Measurements from ENCODE around the gene RB1.

Gene RB1

GRCh38 chr13:48502601-48503319 is 199.2 kb downstream of the RB1 start:
- DNase-seq, result no peak

GRCh38 chr13:48504606-48505005 is 201.1 kb downstream of the RB1 start:
- DNase-seq, result no peak

DNA sequence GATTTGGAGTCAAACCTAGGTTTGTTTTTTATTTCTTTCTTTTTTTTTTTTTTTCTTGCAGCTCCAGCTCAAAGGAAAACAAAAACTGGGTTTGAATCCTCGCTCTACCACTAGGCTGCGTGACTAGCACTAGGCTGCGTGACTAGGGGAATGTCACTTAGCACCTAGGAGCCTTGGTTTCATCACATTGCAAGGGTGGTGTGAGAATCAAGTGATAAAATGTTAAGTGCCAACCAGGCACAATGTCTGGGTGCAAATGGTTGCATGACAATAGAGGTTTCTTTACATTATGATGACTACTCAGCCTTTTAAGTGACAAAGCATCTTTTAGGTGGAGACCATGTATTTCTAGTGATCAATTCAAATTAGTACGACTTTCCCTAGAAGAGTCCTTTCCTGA is 201.5 kb downstream of the RB1 start:
- DNase-seq, result no peak

DNA sequence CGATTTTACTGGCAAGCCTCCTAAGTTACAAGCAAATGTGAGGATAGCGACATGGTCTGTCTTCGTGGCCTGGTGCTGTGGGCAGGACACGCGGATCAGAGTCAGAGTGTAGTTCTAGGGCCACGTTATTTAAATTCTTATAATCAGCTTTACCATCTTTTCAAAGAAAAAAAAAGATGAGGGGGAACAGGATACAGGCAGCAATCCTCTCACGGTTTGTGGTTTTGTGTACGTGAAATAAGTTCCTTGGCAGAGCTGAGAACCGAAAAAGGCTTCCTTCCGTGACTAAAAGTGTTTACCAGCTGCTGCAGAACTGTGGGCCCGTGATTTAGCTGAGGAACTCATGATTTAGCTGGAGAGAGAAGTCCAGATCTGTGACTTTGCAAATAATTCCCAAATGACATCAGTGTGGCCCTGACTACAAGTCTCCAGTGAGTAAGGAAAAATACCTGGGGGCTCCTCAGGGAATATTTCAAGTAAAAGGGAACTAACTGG is 202.1 kb downstream of the RB1 start:
- DNase-seq, result peak in 1 of 2 experiments; percentile 38

DNA sequence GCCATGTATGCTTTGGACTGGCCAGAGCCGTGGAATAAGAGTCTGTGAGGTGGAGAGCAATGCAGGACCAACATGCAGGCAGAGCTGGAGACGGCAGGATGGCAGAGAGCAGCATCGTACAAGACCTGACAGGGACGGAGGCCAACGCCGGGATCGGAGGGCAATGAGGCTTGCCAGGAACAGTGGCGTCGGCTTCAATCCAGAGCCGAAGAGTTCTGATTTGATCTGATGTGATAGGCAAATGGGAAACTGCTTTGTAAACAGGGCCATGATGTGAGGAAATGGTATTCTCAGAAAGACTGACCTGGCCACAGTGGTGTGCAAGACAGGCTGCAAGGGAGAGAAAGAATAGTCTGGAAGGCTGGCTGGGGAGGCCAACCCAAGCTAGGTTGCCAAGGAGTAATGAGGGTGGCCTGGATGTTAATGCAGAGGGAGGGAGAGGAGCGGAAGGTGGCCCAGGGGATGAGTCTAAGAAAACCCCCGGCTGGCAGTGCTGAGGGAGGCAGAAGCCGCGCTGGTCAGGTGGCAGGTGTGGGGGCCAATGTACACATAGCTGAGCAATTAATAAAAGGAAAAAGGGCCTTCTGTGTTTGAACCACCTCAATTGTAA is 202.6 kb downstream of the RB1 start:
- no peak for DNase-seq

- no peak for DNase-seq
Measured at GRCh38 chr13:48507021-48507420, 203.5 kb downstream of the RB1 start.

DNA sequence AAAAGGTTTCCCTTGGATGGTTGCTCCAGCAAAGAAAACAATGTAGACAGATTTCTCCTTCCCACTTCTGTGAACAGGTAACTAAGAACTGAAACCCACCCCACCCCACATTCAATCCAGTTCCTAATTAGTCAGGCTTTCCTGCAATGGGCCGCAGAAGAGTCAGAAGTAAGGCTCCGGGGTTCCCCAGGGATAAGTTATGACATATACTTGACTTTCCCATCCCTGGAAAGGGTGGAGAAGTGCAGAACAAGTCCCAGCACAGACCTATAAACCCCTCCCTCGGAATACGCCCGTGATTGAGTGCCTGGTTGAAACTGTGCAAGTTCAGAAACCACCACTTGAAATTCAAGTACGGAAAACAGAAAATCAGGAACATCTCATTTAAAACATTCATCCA is 204.5 kb downstream of the RB1 start:
- DNase-seq, result no peak

DNA sequence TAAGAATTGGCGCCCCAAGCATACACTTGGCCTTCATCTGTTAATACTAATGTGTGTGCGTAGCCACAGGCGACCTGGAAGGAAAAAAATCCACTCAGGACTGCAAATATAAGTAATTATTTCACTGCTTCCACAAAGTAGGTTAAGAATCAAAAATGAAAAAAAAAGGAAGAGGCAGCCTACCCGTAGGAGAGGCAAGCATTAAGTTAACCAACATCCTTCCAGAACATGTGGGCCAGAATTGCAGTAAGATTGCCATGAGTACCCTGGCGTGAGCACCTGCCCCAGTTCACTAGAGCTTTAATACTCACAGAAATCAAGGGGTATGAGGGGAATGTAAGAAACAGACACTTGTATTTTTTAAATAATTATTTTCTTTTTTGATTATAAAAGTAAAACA is 207.1 kb downstream of the RB1 start:
- no peak for DNase-seq

GRCh38 chr13:48511621-48512230 is 208.2 kb downstream of the RB1 start:
- no peak for DNase-seq

GRCh38 chr13:48514793-48515192 is 211.2 kb downstream of the RB1 start:
- no peak for DNase-seq

- no peak for DNase-seq
Measured at GRCh38 chr13:48515732-48516131, 212.2 kb downstream of the RB1 start.

- DNase-seq, result no peak
Measured at GRCh38 chr13:48518083-48518482, 214.5 kb downstream of the RB1 start.

- DNase-seq, result no peak
Measured at GRCh38 chr13:48526286-48526685, 222.7 kb downstream of the RB1 start.

DNA sequence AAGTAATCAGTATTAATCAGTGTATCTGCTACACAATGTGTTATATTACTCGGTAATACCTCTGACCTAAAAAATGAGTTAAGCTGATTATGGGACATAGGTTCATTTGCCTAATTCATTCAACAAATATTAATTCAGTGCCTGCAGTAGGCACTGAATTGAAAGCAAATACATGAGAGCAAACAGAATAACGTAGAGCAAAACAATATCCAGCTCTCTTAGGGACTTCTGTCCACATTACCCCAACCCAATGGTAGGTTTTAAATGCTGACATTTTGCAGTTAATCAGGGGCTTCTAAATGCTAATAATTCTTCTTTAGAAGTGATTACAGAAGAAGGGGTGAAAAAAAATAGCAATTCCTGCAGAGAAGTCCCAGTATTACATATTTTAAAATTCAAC is 224.4 kb downstream of the RB1 start:
- DNase-seq, result no peak

- DNase-seq, result no peak
Measured at GRCh38 chr13:48528720-48529119, 225.2 kb downstream of the RB1 start.

DNA sequence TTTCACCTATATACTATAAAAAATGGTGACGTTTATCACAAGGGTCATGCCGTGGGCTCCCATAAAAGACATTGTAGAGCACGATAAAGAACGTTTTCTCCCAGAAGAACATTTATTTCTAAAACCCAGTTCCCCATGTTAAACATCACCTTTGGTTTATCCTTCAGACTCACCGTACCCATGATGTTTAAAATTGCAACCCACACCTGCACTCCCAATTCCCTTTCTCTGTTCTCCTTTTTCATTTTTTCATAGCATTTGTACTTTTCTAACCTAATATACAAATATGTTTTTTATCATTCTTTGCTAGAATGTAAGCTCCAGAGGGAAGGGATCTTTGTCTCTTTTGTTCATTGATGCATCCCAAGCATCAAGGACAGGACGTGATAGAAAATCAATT is 227.3 kb downstream of the RB1 start:
- DNase-seq, result no peak
